ENCODE results near the gene ENO1.
"Not testable (repeated sequence)": the region's sequence is repeated elsewhere in the genome, so short reads cannot be mapped to it uniquely, and the experiment has no call there.

ENO1 gene

DNA sequence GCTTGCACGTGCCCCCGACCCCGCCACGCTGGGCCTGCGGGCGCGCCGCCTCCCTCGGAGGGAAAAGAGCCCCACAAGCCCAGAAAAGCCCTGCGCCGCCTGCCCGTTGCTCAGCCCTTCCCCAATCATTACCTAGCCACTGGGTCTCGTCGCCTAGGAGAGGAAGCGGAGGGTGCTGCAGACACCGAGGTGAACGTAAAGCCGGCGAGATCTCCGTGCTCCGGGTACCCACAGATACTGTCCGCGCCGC lies at the start of gene ENO1:
TSS of gene ENO1 (minus strand) at position 239 of the 250 bp plus-strand sequence. CDS start 3,778 bp downstream, outside the sequence.
- peaks cover 28% of the 10 kb centered on the region for H3K36me3 ChIP-seq (ENCODE audit: control insufficient read depth, low read depth, low read length)

DNA sequence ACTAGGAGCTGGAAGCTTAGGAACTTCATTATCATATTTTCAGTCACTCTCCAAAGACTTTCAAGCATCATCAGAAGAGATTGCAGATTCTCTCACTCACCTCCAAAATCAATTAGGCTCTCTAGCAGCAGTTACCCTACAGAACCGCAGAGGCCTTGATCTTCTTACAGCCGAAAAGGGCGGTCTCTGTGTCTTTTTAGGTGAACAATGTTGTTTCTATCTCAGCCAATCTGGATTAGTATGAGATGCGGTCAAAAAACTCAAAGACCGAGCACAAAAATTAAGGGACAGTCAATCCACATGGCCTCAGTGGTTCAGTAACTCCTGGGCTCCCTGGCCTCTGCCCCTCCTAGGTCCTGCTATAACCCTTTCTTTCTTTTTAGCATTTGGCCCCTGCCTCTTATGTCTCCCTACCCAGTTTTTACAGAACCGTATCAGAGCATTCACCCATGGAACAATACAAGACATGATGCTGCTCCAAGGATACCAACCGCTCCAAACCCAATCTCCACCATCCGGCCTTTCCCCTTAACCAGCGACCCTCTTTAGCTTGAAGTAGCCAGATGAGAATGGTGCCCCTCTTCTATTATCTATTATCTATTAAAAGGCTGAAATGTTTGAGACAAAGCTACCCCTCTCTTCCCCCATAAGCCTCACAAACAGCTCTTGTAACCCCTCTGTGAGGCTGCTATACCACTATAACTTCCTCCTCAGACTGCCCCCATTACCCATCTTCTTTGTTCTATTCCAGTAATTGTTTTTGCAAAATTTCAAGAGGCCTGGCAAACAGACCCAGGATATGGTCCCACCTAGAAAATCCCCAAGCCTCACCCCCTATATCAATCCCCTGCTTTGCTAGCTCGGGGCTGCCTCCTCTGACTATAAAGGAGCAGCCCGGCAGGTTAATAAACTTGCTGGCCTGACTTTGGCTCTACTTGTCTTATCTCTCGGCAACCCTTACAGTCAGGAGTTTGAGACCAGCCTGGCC lies 48.5 kb upstream of the ENO1 start:
- Histone ChIP-seq H3K4me3 (ENCODE audit: low read length) (no peak overlapping the region), H3K27ac (ENCODE audit: low read length) (no peak overlapping the region), H3K27me3 (ENCODE audit: control insufficient read depth, insufficient read depth, low read length) (no peaks in the 10 kb centered on the region), H3K9me3 (ENCODE audit: control insufficient read depth, low read depth, low read length) (no peaks in the 10 kb centered on the region), H3K36me3 (ENCODE audit: control insufficient read depth, low read depth, low read length) (no peaks in the 10 kb centered on the region), H3K4me1 (ENCODE audit: control insufficient read depth, low read depth, low read length) (no peaks in the 10 kb centered on the region), H3K9ac (ENCODE audit: low read length) (no peak overlapping the region)

More for the DNA sequence above, at the start of gene ENO1:
- Histone ChIP-seq H3K27ac (ENCODE audit: low read length) (peak within 1 kb of the TSS; percentile 92), H3K27me3 (ENCODE audit: control insufficient read depth, insufficient read depth, low read length) (peaks cover 7% of the 10 kb centered on the region), H3K9ac (ENCODE audit: low read length) (peak within 1 kb of the TSS; percentile 96), H3K9me3 (ENCODE audit: control insufficient read depth, low read depth, low read length) (no peaks in the 10 kb centered on the region), H3K4me3 (ENCODE audit: low read length) (peak within 1 kb of the TSS; percentile 91), H3K4me1 (ENCODE audit: control insufficient read depth, low read depth, low read length) (peaks cover 40% of the 10 kb centered on the region)

DNA sequence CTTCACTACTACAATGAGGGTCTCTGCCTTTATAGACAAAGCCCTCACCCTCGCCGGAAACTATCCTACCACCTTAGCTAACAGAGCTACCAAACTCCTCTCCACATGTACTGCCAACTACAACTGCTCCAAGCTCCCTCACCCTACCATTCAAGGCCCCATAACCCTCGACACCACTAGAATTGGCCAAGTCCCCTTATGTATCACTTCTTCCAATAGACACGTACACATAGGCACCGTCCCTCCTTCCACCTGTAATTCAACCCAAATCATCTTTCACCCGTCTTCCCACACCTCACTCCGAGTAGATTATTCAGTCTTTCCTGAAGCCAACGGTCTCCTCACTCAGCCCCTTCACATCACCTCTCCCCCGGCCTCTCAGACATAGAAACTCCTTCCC lies 47.5 kb upstream of the ENO1 start:
- no peaks in the 10 kb centered on the region for H3K9me3 ChIP-seq (ENCODE audit: control insufficient read depth, low read depth, low read length)
- no peaks in the 10 kb centered on the region for H3K27me3 ChIP-seq (ENCODE audit: control insufficient read depth, insufficient read depth, low read length)
- no peaks in the 10 kb centered on the region for H3K36me3 ChIP-seq (ENCODE audit: control insufficient read depth, low read depth, low read length)
- H3K9ac ChIP-seq (ENCODE audit: low read length), result no peak overlapping the region
- no peaks in the 10 kb centered on the region for H3K4me1 ChIP-seq (ENCODE audit: control insufficient read depth, low read depth, low read length)
- H3K27ac ChIP-seq (ENCODE audit: low read length), result no peak overlapping the region
- no peak overlapping the region for H3K4me3 ChIP-seq (ENCODE audit: low read length)

DNA sequence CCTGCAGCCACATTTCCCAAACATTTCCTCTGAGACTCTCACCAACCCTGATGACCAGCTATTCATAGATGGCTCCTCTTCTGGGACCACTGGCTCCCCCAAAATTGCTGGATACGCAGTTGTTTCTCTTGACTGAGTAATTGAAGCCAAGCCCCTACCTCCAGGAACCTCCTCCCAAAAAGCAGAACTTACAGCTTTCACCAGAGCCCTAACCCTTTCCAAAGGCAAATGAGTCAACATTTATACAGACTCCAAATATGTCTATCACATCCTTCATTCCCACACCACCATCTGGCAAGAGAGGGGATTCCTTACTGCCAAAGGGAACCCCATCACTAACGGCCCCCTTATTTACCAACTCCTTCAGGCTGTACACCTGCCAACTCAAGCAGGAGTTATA lies 46.9 kb upstream of the ENO1 start:
- H3K4me3 ChIP-seq (ENCODE audit: low read length), result no peak overlapping the region
- no peak overlapping the region for H3K9ac ChIP-seq (ENCODE audit: low read length)
- no peaks in the 10 kb centered on the region for H3K9me3 ChIP-seq (ENCODE audit: control insufficient read depth, low read depth, low read length)
- H3K36me3 ChIP-seq (ENCODE audit: control insufficient read depth, low read depth, low read length), result no peaks in the 10 kb centered on the region
- H3K27ac ChIP-seq (ENCODE audit: low read length), result no peak overlapping the region
- no peaks in the 10 kb centered on the region for H3K27me3 ChIP-seq (ENCODE audit: control insufficient read depth, insufficient read depth, low read length)
- no peaks in the 10 kb centered on the region for H3K4me1 ChIP-seq (ENCODE audit: control insufficient read depth, low read depth, low read length)

DNA sequence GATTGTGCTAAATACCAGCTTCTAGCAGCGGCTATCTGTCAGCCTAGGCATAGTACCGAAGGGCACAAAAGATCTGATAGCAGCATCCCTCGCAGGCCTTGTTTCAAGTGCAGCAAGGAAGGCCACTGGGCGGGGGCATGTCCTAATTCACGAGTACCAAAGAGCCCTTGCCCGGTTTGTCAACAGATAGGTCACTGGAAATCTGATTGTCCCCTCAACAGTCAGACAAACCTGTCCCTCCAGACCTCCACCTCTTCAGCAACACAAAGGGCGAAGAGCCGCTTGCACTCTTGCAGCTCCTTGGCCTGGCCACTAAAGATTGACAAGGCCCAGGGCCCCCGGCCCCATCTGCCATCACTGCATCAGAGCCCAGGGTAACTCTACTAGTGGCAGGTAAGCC lies 44.5 kb upstream of the ENO1 start:
- H3K27ac ChIP-seq (ENCODE audit: low read length), result no peak overlapping the region
- H3K4me3 ChIP-seq (ENCODE audit: low read length), result no peak overlapping the region
- no peaks in the 10 kb centered on the region for H3K9me3 ChIP-seq (ENCODE audit: control insufficient read depth, low read depth, low read length)
- no peaks in the 10 kb centered on the region for H3K27me3 ChIP-seq (ENCODE audit: control insufficient read depth, insufficient read depth, low read length)
- no peaks in the 10 kb centered on the region for H3K4me1 ChIP-seq (ENCODE audit: control insufficient read depth, low read depth, low read length)
- no peaks in the 10 kb centered on the region for H3K36me3 ChIP-seq (ENCODE audit: control insufficient read depth, low read depth, low read length)
- no peak overlapping the region for H3K9ac ChIP-seq (ENCODE audit: low read length)

DNA sequence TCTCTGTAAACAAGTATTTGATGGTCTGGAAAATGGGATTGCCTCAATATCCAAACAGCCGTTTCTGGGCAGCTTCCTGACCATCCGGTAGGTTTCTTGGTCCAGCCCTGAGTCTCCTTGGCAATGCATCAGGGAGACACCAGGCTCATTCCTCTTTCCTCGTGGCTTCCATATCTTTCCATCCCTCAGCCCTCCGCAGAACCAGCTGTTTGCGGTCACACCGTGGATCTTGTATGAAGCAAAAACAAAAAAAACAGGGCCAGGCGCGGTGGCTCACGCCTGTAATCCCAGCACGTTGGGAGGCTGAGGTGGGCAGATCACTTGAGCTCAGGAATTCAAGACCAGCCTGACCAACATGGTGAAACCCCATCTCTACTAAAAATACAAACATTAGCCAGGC lies 39.0 kb upstream of the ENO1 start:
- H3K27me3 ChIP-seq (ENCODE audit: control insufficient read depth, insufficient read depth, low read length); H3K36me3 ChIP-seq (ENCODE audit: control insufficient read depth, low read depth, low read length); H3K4me3 ChIP-seq (ENCODE audit: low read length); H3K9me3 ChIP-seq (ENCODE audit: control insufficient read depth, low read depth, low read length); H3K9ac ChIP-seq (ENCODE audit: low read length); H3K27ac ChIP-seq (ENCODE audit: low read length): not testable (repeated sequence)
- peaks cover 13% of the 10 kb centered on the region for H3K4me1 ChIP-seq (ENCODE audit: control insufficient read depth, low read depth, low read length)

DNA sequence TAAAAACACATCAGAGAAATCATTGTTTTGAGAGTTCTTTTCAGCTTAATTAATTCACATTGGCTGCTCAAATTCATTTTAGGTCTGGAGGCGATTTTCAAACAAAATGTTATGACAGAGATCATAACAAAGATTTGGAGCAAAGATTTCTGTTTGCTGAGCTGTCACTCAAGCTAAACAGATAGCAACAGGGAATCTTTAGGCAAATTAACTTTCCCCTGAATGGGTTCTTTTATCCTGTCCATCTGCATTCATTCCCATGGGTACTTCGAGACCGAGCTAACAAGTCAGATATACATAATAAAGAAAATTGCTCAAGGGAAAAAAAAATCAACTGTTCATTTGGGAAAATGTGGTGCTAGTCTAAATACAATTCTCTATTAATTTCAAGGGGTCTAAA lies 37.0 kb upstream of the ENO1 start:
- Histone ChIP-seq H3K9ac (ENCODE audit: low read length) (no peak overlapping the region), H3K36me3 (ENCODE audit: control insufficient read depth, low read depth, low read length) (no peaks in the 10 kb centered on the region), H3K9me3 (ENCODE audit: control insufficient read depth, low read depth, low read length) (peaks cover 4% of the 10 kb centered on the region), H3K27me3 (ENCODE audit: control insufficient read depth, insufficient read depth, low read length) (no peaks in the 10 kb centered on the region), H3K4me3 (ENCODE audit: low read length) (no peak overlapping the region), H3K4me1 (ENCODE audit: control insufficient read depth, low read depth, low read length) (peaks cover 17% of the 10 kb centered on the region), H3K27ac (ENCODE audit: low read length) (no peak overlapping the region)

DNA sequence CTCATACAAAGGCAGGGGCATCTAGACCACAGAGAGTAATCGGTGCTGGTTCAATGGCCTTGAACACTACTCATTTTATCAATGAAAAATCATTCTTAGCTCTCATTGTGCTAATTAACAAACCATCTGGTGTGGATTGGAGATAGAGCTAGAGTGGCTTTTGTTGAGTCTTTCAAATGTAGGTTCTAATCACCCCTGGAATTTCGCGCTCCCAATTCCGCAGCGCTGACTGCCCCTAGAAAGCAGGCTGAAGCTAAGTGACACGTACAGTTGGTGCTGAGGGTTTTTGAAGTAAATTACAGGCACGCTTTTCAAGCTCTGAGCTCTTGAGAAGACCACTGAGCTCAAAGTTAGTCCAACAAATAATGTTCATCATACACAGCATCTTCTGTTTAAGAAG lies 36.0 kb upstream of the ENO1 start:
- peaks cover 17% of the 10 kb centered on the region for H3K4me1 ChIP-seq (ENCODE audit: control insufficient read depth, low read depth, low read length)
- no peak overlapping the region for H3K4me3 ChIP-seq (ENCODE audit: low read length)
- no peak overlapping the region for H3K9ac ChIP-seq (ENCODE audit: low read length)
- H3K27me3 ChIP-seq (ENCODE audit: control insufficient read depth, insufficient read depth, low read length), result no peaks in the 10 kb centered on the region
- H3K27ac ChIP-seq (ENCODE audit: low read length), result no peak overlapping the region
- no peaks in the 10 kb centered on the region for H3K36me3 ChIP-seq (ENCODE audit: control insufficient read depth, low read depth, low read length)
- peaks cover 4% of the 10 kb centered on the region for H3K9me3 ChIP-seq (ENCODE audit: control insufficient read depth, low read depth, low read length)

DNA sequence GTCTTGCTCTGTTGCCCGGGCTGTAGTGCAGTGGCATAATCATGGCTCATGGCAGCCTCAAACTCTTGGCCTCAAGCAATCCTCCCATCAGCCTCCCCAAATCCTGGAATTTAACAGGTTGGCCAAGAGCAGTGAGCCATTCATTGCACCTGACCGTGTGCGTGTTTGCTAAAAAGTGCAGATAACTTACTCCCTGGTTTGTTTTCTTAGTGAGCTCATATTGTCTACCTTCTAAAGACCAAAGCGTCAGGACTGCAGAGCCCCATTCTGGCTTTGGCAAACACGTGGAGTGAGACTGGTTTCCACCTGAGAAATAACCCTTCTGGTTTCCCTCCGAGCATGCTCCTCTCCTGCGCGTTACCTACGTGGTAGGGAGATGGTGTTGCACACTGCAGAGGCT lies 35.0 kb upstream of the ENO1 start:
- Histone ChIP-seq H3K9ac (ENCODE audit: low read length) (no peak overlapping the region), H3K27ac (ENCODE audit: low read length) (no peak overlapping the region), H3K27me3 (ENCODE audit: control insufficient read depth, insufficient read depth, low read length) (no peaks in the 10 kb centered on the region), H3K4me1 (ENCODE audit: control insufficient read depth, low read depth, low read length) (peaks cover 17% of the 10 kb centered on the region), H3K4me3 (ENCODE audit: low read length) (no peak overlapping the region), H3K36me3 (ENCODE audit: control insufficient read depth, low read depth, low read length) (no peaks in the 10 kb centered on the region), H3K9me3 (ENCODE audit: control insufficient read depth, low read depth, low read length) (peaks cover 4% of the 10 kb centered on the region)

DNA sequence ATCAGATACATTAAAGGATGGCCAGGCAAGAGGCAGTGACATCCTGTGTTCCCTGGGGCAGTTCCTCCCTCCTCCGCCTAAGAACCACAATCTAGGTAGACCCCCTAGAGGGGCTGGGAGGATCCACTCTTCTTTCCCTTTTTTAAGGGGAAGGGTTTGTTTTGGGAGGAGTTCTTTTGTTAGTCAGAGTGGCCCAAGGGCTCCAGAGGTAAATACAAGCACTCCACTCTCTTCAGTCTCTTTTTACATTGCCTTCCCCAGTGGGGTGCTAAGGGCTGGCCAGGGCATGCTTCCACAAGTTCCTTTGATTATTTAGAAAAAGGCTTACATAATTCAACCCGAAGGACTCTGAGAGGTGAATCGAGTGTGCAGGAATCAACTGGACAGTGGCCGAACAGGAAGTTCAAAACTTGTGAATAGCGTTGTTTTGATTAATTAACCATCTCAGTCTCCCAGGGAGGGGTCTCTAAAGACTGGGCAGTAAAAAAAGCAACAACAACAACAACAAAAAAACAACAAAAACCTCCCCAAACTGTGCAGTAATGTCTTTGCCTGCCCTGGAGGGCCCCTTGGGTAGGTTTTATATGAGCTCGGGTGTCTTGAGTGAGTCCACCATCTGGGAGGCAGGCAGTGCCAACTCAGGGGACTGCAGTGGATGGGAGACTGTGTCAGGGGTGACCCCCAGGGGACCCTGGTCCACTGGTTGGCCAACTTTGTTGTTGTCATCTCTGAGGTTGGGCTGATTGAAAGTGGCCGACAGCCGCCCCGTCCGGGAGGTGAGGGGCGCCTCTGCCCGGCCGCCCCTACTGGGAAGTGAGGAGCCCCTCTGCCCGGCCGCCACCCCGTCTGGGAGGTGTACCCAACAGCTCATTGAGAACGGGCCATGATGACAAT lies 33.2 kb upstream of the ENO1 start:
- no peak overlapping the region for H3K4me3 ChIP-seq (ENCODE audit: low read length)
- H3K9ac ChIP-seq (ENCODE audit: low read length), result no peak overlapping the region
- H3K36me3 ChIP-seq (ENCODE audit: control insufficient read depth, low read depth, low read length), result no peaks in the 10 kb centered on the region
- H3K27me3 ChIP-seq (ENCODE audit: control insufficient read depth, insufficient read depth, low read length), result no peaks in the 10 kb centered on the region
- peaks cover 21% of the 10 kb centered on the region for H3K4me1 ChIP-seq (ENCODE audit: control insufficient read depth, low read depth, low read length)
- peaks cover 4% of the 10 kb centered on the region for H3K9me3 ChIP-seq (ENCODE audit: control insufficient read depth, low read depth, low read length)
- H3K27ac ChIP-seq (ENCODE audit: low read length), result peak overlapping the region; percentile 21

DNA sequence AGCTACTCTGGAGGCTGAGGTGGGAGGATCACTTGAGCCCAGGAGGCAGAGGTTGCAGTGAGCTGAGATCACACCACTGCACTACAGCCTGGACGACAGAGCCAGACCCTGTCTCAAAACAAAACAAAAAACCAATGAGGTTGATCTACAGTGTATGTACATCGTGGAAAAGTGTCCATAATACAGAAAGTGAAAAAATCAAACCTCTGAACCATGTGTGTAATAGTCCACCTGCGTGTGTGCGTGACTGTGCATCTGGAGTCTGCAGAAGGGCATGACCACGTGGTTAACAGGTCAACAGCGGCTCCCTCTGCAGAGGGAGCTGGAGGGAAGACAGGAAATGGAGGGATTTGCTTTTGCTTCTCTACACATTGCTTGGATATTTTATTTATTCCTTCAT lies 32.4 kb upstream of the ENO1 start:
- H3K9me3 ChIP-seq (ENCODE audit: control insufficient read depth, low read depth, low read length), result peaks cover 4% of the 10 kb centered on the region
- H3K4me1 ChIP-seq (ENCODE audit: control insufficient read depth, low read depth, low read length), result peaks cover 19% of the 10 kb centered on the region
- H3K4me3 ChIP-seq (ENCODE audit: low read length), result no peak overlapping the region
- H3K27me3 ChIP-seq (ENCODE audit: control insufficient read depth, insufficient read depth, low read length), result no peaks in the 10 kb centered on the region
- H3K9ac ChIP-seq (ENCODE audit: low read length), result no peak overlapping the region
- H3K36me3 ChIP-seq (ENCODE audit: control insufficient read depth, low read depth, low read length), result no peaks in the 10 kb centered on the region
- H3K27ac ChIP-seq (ENCODE audit: low read length), result no peak overlapping the region
